A549 (cell line): ENCODE measurements around the gene RNF41.

Experiments used
- EHF ChIP-seq: fragments of 250-450 bp; sonication (Bioruptor Pico); IDR thresholded peaks from 2 replicates; pipeline ENCODE4 v1.5.0; 2020; ENCODE audit warnings: mild to moderate bottlenecking
- EP300 ChIP-seq, 2 experiments: fragments of >200 bp; sonication (Bioruptor Twin); formaldehyde crosslinking; IDR thresholded peaks; 2 replicates in 1 of 2; 3 replicates in 1 of 2; pipeline ENCODE4 v1.6.1; 2016 to 2017
- PHF8 ChIP-seq: fragments of 200-600 bp; sonication (generic); IDR thresholded peaks from 2 replicates; pipeline ENCODE4 v1.6.1; 2016; ENCODE audit warnings: low read depth, mild to moderate bottlenecking, antibody characterized with exemption, moderate library complexity, borderline replicate concordance
- TF ChIP-seq, protein P1 (sequence below): fragments of 450-650 bp; IDR thresholded peaks from 2 replicates; pipeline ENCODE4 v1.6.1; 2014; ENCODE audit warnings: antibody characterized with exemption
- TF ChIP-seq, protein P2 (sequence below): fragments of >200 bp; sonication (Bioruptor Twin); formaldehyde crosslinking; IDR thresholded peaks from 3 replicates; pipeline ENCODE4 v1.5.1; 2016
- TF ChIP-seq, protein P3 (sequence below): IDR thresholded peaks from 2 replicates; pipeline ENCODE4 v1.6.1; 2012

DNA sequence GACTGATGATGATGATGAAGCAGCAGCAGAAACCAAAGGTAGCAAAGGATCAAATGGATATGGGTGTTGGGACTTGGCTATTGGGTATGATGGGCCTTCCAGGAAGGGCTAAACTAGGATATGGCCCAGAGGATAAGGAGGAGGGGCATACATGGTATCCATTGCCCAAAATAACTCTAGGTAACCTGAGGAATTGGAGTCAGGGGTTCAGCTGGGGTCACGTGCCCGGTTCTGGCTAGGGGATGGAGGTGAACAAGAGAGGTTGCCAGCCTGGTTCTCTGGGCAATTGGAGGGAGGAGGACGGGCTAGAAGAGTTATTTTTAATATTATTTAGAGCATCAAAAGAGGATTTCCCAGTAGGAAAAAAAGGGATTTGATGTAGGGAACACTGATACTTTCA is 39.2 kb upstream of the RNF41 start:
- TF ChIP-seq, protein P1, sequence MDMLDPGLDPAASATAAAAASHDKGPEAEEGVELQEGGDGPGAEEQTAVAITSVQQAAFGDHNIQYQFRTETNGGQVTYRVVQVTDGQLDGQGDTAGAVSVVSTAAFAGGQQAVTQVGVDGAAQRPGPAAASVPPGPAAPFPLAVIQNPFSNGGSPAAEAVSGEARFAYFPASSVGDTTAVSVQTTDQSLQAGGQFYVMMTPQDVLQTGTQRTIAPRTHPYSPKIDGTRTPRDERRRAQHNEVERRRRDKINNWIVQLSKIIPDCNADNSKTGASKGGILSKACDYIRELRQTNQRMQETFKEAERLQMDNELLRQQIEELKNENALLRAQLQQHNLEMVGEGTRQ: no peak
- TF ChIP-seq EHF (CRISPR knock-in tag) (no peak), EP300 (IDR thresholded peaks at IDR 0.05) (no peak), PHF8 (no peak)
- TF ChIP-seq, protein P2, sequence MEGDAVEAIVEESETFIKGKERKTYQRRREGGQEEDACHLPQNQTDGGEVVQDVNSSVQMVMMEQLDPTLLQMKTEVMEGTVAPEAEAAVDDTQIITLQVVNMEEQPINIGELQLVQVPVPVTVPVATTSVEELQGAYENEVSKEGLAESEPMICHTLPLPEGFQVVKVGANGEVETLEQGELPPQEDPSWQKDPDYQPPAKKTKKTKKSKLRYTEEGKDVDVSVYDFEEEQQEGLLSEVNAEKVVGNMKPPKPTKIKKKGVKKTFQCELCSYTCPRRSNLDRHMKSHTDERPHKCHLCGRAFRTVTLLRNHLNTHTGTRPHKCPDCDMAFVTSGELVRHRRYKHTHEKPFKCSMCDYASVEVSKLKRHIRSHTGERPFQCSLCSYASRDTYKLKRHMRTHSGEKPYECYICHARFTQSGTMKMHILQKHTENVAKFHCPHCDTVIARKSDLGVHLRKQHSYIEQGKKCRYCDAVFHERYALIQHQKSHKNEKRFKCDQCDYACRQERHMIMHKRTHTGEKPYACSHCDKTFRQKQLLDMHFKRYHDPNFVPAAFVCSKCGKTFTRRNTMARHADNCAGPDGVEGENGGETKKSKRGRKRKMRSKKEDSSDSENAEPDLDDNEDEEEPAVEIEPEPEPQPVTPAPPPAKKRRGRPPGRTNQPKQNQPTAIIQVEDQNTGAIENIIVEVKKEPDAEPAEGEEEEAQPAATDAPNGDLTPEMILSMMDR: no peak
- TF ChIP-seq, protein P3, sequence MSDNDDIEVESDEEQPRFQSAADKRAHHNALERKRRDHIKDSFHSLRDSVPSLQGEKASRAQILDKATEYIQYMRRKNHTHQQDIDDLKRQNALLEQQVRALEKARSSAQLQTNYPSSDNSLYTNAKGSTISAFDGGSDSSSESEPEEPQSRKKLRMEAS: no peak
